Measurements from ENCODE around the gene IKZF1. TPM values are rescaled to one million over a fixed set of nuclear protein-coding genes. Genes with fewer than 3 reads are reported as not detected.

Gene IKZF1
- total RNA-seq, 6 experiments from 2014 or later: not detected

DNA sequence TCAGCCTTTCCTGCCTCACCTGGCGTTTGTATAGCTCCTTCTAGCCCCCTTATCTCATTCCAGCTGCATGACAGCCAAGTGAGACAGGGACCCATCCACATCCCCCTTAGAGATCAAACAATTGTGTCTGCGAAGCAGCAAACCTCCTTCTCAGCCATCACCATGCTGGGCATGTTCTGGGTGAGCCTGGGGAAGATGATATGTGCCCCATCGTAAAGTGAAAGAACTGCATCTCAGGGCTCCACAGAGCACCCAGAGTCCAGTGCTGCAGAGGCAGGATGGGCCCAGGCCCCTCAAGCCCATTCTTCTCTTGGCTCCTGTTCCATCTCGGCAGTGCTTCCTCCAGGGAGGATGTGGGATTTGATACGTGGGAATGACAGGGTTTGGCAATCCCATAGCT lies 102.4 kb downstream of the IKZF1 start:
- Mint-ChIP-seq H3K4me3 (no peak overlapping the region), H3K9me3 (no peaks in the 10 kb centered on the region), H3K4me1 (ENCODE audit: low read depth) (no peaks in the 10 kb centered on the region), H3K27me3 (ENCODE audit: insufficient read depth) (peaks cover 22% of the 10 kb centered on the region), H3K36me3 (ENCODE audit: low read depth) (no peaks in the 10 kb centered on the region), H3K27ac (no peak overlapping the region)
- DNase-seq: no peak
- TF ChIP-seq, protein P1, sequence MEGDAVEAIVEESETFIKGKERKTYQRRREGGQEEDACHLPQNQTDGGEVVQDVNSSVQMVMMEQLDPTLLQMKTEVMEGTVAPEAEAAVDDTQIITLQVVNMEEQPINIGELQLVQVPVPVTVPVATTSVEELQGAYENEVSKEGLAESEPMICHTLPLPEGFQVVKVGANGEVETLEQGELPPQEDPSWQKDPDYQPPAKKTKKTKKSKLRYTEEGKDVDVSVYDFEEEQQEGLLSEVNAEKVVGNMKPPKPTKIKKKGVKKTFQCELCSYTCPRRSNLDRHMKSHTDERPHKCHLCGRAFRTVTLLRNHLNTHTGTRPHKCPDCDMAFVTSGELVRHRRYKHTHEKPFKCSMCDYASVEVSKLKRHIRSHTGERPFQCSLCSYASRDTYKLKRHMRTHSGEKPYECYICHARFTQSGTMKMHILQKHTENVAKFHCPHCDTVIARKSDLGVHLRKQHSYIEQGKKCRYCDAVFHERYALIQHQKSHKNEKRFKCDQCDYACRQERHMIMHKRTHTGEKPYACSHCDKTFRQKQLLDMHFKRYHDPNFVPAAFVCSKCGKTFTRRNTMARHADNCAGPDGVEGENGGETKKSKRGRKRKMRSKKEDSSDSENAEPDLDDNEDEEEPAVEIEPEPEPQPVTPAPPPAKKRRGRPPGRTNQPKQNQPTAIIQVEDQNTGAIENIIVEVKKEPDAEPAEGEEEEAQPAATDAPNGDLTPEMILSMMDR (IDR thresholded peaks at IDR 0.05): no peak

DNA sequence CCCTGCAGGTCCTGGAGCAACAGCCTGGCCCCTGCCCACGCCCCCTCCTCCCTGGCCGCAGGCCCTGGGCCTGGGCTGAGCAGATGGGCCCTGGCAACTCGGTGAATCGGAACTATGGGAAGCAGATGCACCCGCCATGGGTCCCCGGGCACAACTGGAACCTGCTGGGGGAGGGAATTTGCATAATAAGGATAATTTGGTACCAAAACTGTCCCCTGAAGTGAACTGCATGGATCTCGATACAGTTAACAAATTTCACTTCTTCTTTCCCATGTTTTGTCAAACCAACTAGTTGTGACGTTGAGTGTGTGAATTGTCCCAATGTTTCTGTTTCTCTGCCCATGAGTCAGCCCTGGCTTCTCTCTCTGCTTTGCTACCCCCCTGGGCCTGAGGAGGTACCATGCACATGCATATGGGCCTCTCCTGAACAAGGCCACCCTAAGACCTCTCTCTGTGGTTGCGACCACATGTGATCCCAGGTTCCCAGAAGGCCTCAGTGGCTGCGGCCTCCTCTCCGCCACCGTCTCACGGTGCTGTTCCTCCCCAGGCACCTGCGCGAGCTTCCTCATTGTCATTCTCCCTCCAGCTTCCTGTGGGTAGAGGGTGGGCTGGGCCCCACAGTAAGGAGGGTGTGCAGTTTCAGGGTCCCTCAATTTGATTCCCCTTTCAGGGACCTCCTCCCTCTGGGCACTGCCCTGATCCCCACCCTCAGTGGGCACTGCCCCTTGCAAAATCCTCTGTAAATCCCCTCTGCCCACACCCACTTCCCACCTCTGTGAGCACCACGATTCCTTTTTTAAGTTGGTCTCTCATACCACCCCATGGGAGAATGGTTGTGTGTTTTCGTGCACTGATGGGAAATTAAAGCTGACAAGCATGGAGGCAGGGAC lies 105.6 kb downstream of the IKZF1 start:
- Mint-ChIP-seq H3K9me3 (no peaks in the 10 kb centered on the region), H3K27ac (no peak overlapping the region), H3K27me3 (ENCODE audit: insufficient read depth) (peaks cover 17% of the 10 kb centered on the region), H3K4me3 (no peak overlapping the region), H3K36me3 (ENCODE audit: low read depth) (no peaks in the 10 kb centered on the region), H3K4me1 (ENCODE audit: low read depth) (no peaks in the 10 kb centered on the region)
- TF ChIP-seq, protein P1 (IDR thresholded peaks at IDR 0.05): no peak
- no peak for DNase-seq

- no peaks in the 10 kb centered on the region for H3K36me3 Mint-ChIP-seq (ENCODE audit: low read depth)
- peaks cover 14% of the 10 kb centered on the region for H3K27me3 Mint-ChIP-seq (ENCODE audit: insufficient read depth)
- no peaks in the 10 kb centered on the region for H3K9me3 Mint-ChIP-seq
- peaks cover under 1% of the 10 kb centered on the region; the same call in 1 of the 2 replicates for H3K4me1 Mint-ChIP-seq (ENCODE audit: low read depth)
- no peak overlapping the region for H3K4me3 Mint-ChIP-seq
- TF ChIP-seq, protein P1 (IDR thresholded peaks at IDR 0.05): no peak
- DNase-seq: no peak
- H3K27ac Mint-ChIP-seq: no peak overlapping the region
Measured at GRCh38 chr7:50411332-50411731, 106.8 kb downstream of the IKZF1 start.

DNA sequence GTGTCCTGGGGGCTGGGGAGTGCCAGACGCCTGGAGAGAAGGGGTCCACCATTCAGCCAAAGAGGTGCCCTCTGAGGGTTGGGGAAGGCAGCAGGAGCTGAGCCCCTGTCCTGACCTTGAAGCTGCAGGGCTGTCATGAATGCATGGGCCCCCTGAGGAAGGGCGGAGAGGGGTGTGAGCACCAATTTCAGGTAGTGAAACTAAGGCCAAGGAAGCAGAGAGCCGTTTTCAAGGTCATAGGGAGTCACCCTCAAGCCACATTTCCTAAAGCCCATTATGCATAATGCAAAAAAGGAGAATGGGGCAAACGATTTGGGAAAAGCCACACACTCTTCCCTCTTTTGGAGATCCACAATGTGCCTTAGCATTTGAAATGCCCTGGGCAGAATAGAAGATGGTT lies 108.5 kb downstream of the IKZF1 start:
- Mint-ChIP-seq H3K36me3 (ENCODE audit: low read depth) (no peaks in the 10 kb centered on the region), H3K27ac (no peak overlapping the region), H3K9me3 (no peaks in the 10 kb centered on the region), H3K4me3 (no peak overlapping the region), H3K27me3 (ENCODE audit: insufficient read depth) (peaks cover 8% of the 10 kb centered on the region), H3K4me1 (ENCODE audit: low read depth) (peaks cover 5% of the 10 kb centered on the region; the same call in 1 of the 2 replicates)
- TF ChIP-seq, protein P1 (IDR thresholded peaks at IDR 0.05): no peak
- no peak for DNase-seq

- no peaks in the 10 kb centered on the region for H3K9me3 Mint-ChIP-seq
- H3K27ac Mint-ChIP-seq: no peak overlapping the region
- TF ChIP-seq, protein P1 (IDR thresholded peaks at IDR 0.05): no peak
- no peak for DNase-seq
- H3K36me3 Mint-ChIP-seq (ENCODE audit: low read depth): no peaks in the 10 kb centered on the region
- peaks cover 5% of the 10 kb centered on the region; the same call in 1 of the 2 replicates for H3K4me1 Mint-ChIP-seq (ENCODE audit: low read depth)
- H3K27me3 Mint-ChIP-seq (ENCODE audit: insufficient read depth): peaks cover 5% of the 10 kb centered on the region
- no peak overlapping the region for H3K4me3 Mint-ChIP-seq
Measured at GRCh38 chr7:50413561-50413960, 109.0 kb downstream of the IKZF1 start.

All from HFFc6 (cell line).